Trophoblast cell (in vitro differentiated cells and primary cell): ENCODE measurements around the gene DDIAS.
"Not testable (repeated sequence)": the region's sequence is repeated elsewhere in the genome, so short reads cannot be mapped to it uniquely, and the experiment has no call there.

ENCODE experiments used
- DNase-seq, 2 donors: peaks; one replicate each; pipeline ENCODE4 v3.0.0-alpha.2; 2016
- H2AFZ ChIP-seq: 2 replicates; pipeline ENCODE4 v1.6.1; 2013; ENCODE audit warnings: low read length, moderate library complexity, mild to moderate bottlenecking; ENCODE audit not compliant: insufficient read depth, poor library complexity
- H2AK5ac ChIP-seq: 2 replicates; pipeline ENCODE4 v1.6.1; 2013; ENCODE audit warnings: mild to moderate bottlenecking, low read length
- H2BK120ac ChIP-seq: 2 replicates; pipeline ENCODE4 v1.6.1; 2013; ENCODE audit warnings: low read length, mild to moderate bottlenecking, moderate library complexity; ENCODE audit not compliant: insufficient read depth, poor library complexity
- H2BK12ac ChIP-seq: 2 replicates; pipeline ENCODE4 v1.6.1; 2013; ENCODE audit warnings: mild to moderate bottlenecking, low read length, moderate library complexity
- H2BK5ac ChIP-seq: 2 replicates; pipeline ENCODE4 v1.6.1; 2013; ENCODE audit warnings: low read length, low read depth, moderate library complexity, mild to moderate bottlenecking; ENCODE audit not compliant: poor library complexity
- H3K14ac ChIP-seq: 2 replicates; pipeline ENCODE4 v1.6.1; 2013; ENCODE audit warnings: mild to moderate bottlenecking, low read length
- H3K18ac ChIP-seq: 2 replicates; pipeline ENCODE4 v1.6.1; 2013; ENCODE audit warnings: mild to moderate bottlenecking, low read length
- H3K23ac ChIP-seq: 2 replicates; pipeline ENCODE4 v1.6.1; 2013; ENCODE audit warnings: low read length
- H3K27ac ChIP-seq: 2 replicates; pipeline ENCODE4 v1.5.1; 2013; ENCODE audit warnings: low read depth, mild to moderate bottlenecking, inconsistent platforms, low read length, moderate library complexity
- H3K27me3 ChIP-seq: 2 replicates; pipeline ENCODE4 v1.6.1; 2013; ENCODE audit warnings: inconsistent platforms, mild to moderate bottlenecking, low read length, moderate library complexity; ENCODE audit not compliant: insufficient read depth
- H3K36me3 ChIP-seq, 2 experiments: 1 replicate in 1 of 2; 2 replicates in 1 of 2; pipeline ENCODE4 v1.6.1; 2013; ENCODE audit warnings: low read length in 2 of 2, mild to moderate bottlenecking in 2 of 2, moderate library complexity in 1 of 2; ENCODE audit not compliant: insufficient read depth in 2 of 2, control insufficient read depth in 1 of 2
- H3K4ac ChIP-seq: 2 replicates; pipeline ENCODE4 v1.6.1; 2013; ENCODE audit warnings: low read depth, mild to moderate bottlenecking, low read length, moderate library complexity
- H3K4me1 ChIP-seq, 2 experiments: 1 replicate in 1 of 2; 2 replicates in 1 of 2; pipeline ENCODE4 v1.6.1; 2013; ENCODE audit warnings: low read length in 2 of 2, mild to moderate bottlenecking in 2 of 2, moderate library complexity in 1 of 2; ENCODE audit not compliant: insufficient read depth in 2 of 2, control insufficient read depth in 1 of 2
- H3K4me2 ChIP-seq: 2 replicates; pipeline ENCODE4 v1.6.1; 2013; ENCODE audit warnings: inconsistent platforms, mild to moderate bottlenecking, low read length, moderate library complexity
- H3K4me3 ChIP-seq: 2 replicates; pipeline ENCODE4 v1.5.1; 2013; ENCODE audit warnings: mild to moderate bottlenecking, low read depth, low read length, inconsistent platforms
- H3K79me1 ChIP-seq: one replicate; pipeline ENCODE4 v1.6.1; 2013; ENCODE audit warnings: low read length
- H3K79me2 ChIP-seq: 2 replicates; pipeline ENCODE4 v1.6.1; 2013; ENCODE audit warnings: low read length, mild to moderate bottlenecking; ENCODE audit not compliant: control insufficient read depth, insufficient read depth, poor library complexity
- H3K9ac ChIP-seq: 2 replicates; pipeline ENCODE4 v1.6.1; 2013; ENCODE audit warnings: mild to moderate bottlenecking, low read length
- H3K9me3 ChIP-seq: 2 replicates; pipeline ENCODE4 v1.6.1; 2013; ENCODE audit warnings: low read depth, mild to moderate bottlenecking, control low read depth, inconsistent platforms, low read length; ENCODE audit not compliant: insufficient read depth
- H4K12ac ChIP-seq: 2 replicates; pipeline ENCODE4 v1.6.1; 2013; ENCODE audit warnings: low read depth, mild to moderate bottlenecking, low read length, moderate library complexity
- H4K8ac ChIP-seq: 2 replicates; pipeline ENCODE4 v1.6.1; 2013; ENCODE audit warnings: low read depth, mild to moderate bottlenecking, low read length, moderate library complexity
- H4K91ac ChIP-seq: one replicate; pipeline ENCODE4 v1.6.1; 2013; ENCODE audit warnings: low read depth, mild to moderate bottlenecking, low read length, moderate library complexity
- WGBS: extraction: QIAGEN DNeasy Blood & Tissue Kit; methylation state at CpG from one replicate; pipeline ENCODE4 v1.1.7; 2013; ENCODE audit warnings: missing lambda C conversion rate; ENCODE audit not compliant: insufficient read length, insufficient coverage; ENCODE audit errors: extremely low coverage; 5-methylcytosine and 5-hydroxymethylcytosine counted together

Gene DDIAS

DNA sequence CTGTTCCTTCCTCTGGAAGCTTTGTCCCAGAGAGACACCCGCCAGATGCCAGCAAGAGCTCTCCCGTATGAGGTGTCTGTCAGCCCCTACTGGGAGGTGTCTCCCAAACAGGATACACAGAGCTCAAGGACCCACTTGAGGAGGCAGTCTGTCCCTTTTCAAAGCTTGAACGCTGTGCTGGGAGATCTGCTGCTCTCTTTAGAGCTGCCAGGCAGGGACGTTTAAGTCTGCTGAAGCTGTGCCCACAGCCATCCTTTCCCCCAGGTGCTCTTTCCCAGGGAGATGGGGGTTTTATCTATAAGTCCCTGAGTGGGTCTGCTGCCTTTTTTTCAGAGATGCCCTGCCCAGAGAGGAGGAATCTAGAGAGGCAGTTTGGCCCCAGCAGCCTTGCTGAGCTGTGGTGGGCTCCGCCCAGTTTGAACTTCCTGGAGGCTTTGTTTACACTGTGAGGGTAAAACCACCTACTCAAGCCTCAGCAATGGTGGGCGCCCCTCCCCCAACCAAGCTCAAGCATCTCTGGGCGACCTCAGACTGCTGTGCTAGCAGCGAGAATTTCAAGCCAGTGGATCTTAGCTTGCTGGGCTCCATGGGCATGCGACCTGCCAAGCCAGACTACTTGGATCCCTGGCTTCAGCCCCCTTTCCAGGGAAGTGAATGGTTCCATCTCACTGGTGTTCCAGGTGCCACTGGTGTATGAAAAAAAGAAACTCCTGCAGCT, 54.4 kb downstream of the DDIAS start:
- H3K4me1 ChIP-seq, H3K4ac ChIP-seq, H3K18ac ChIP-seq, H2BK5ac ChIP-seq, H3K36me3 ChIP-seq, H2BK120ac ChIP-seq, H3K27ac ChIP-seq, H3K4me3 ChIP-seq, H3K9me3 ChIP-seq, H3K9ac ChIP-seq, DNase-seq, H3K79me1 ChIP-seq, H4K91ac ChIP-seq, H3K27me3 ChIP-seq, H3K14ac ChIP-seq, H3K4me2 ChIP-seq, H3K23ac ChIP-seq, H2AFZ ChIP-seq, H3K79me2 ChIP-seq, H2BK12ac ChIP-seq: not testable (repeated sequence)
- H4K8ac ChIP-seq, result peak overlapping the region; percentile 66
- H2AK5ac ChIP-seq, result peak overlapping the region; percentile 48
- no CpG with 5 or more reads among the region's 9 CpGs for WGBS
- H4K12ac ChIP-seq, result peak overlapping the region; percentile 66

DNA sequence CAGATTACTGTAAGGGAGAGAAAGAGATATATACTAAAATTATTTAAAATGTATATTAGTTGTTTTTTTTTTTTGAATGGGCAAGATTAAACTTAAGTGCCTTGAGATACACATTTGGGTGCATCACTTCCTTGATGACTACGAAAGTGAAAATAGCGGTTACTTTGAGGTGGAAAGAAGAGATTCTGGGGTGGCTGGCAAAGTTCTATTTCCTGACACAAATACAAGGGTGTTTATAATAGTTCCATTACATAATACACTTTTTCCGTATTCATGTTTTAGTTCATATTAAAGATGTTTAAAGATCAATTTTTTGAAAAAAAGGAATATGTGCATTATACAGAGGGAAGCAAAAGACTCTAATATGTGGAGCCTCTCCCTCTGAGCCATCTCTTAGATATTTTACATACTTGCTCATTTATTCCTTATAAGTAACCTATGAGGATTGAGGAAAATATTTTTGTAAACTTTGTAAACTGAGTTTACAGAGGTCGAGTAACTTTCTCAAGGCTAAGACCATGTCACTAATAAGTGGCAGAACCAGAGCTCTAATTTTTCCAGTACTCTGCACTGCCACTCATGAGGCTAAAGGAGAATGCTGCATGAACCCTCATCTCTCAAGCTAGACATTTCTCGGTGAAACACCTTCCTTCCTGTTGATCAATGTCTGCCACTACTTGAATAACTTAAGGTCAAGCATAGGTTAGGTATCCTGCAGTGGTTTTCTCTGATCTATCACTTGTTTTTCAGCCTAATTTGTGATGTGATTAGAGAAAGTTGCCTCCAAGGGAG, 58.6 kb downstream of the DDIAS start:
- no peak overlapping the region for H2AK5ac ChIP-seq
- H2BK5ac ChIP-seq, result no peak overlapping the region
- H3K9ac ChIP-seq, result no peak overlapping the region
- no peak overlapping the region for H3K4me3 ChIP-seq
- H3K9me3 ChIP-seq, result peaks cover 3% of the 10 kb centered on the region
- H3K27me3 ChIP-seq, result no peaks in the 10 kb centered on the region
- no peak overlapping the region for H3K18ac ChIP-seq
- no peak overlapping the region for H4K91ac ChIP-seq
- no peaks in the 10 kb centered on the region for H3K36me3 ChIP-seq
- peaks cover 3% of the 10 kb centered on the region for H3K79me1 ChIP-seq
- no peak overlapping the region for H3K4me2 ChIP-seq
- H3K4ac ChIP-seq, result no peak overlapping the region
- H3K79me2 ChIP-seq, result no peaks in the 10 kb centered on the region
- H2BK120ac ChIP-seq, result no peak overlapping the region
- no peak overlapping the region for H3K14ac ChIP-seq
- WGBS, result no CpG with 5 or more reads among the region's 5 CpGs
- no peak overlapping the region for H3K23ac ChIP-seq
- DNase-seq, result no peak
- no peak overlapping the region for H4K8ac ChIP-seq
- no peak overlapping the region for H2AFZ ChIP-seq
- H3K4me1 ChIP-seq, result peaks cover 0 to 2% of the 10 kb centered on the region in 2 experiments
- no peak overlapping the region for H4K12ac ChIP-seq
- H3K27ac ChIP-seq, result no peak overlapping the region
- no peak overlapping the region for H2BK12ac ChIP-seq

DNA sequence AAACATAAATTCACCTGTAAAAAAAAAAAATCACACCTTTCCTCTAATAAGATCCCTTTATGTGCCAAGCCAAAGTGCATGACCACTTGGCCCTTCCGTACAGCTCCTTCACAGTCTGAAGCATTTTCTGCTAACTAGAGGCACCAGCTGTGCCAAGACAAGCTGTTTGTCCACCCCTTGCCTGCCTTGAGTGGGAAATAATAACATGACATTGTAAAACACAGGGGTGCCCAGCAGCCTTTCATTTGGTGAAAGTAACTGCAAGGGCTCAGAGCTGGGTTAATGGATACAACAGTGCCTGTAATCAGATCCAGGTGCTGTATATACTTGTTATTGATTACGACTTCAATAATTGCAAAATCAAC, 59.2 kb downstream of the DDIAS start:
- H3K14ac ChIP-seq, result no peak overlapping the region
- H3K4me3 ChIP-seq, result no peak overlapping the region
- peaks cover 2% of the 10 kb centered on the region for H3K79me1 ChIP-seq
- no peaks in the 10 kb centered on the region for H3K27me3 ChIP-seq
- H4K12ac ChIP-seq, result no peak overlapping the region
- no peak overlapping the region for H4K91ac ChIP-seq
- H2BK12ac ChIP-seq, result no peak overlapping the region
- H3K4me1 ChIP-seq, result peaks cover 0 to 2% of the 10 kb centered on the region in 2 experiments
- H2AFZ ChIP-seq, result no peak overlapping the region
- H3K79me2 ChIP-seq, result no peaks in the 10 kb centered on the region
- H3K4me2 ChIP-seq, result no peak overlapping the region
- H2AK5ac ChIP-seq, result no peak overlapping the region
- H2BK5ac ChIP-seq, result no peak overlapping the region
- DNase-seq, result no peak
- H3K4ac ChIP-seq, result no peak overlapping the region
- H3K9ac ChIP-seq, result no peak overlapping the region
- H3K23ac ChIP-seq, result no peak overlapping the region
- no peak overlapping the region for H4K8ac ChIP-seq
- no CpG with 5 or more reads among the region's 2 CpGs for WGBS
- no peak overlapping the region for H3K18ac ChIP-seq
- no peak overlapping the region for H2BK120ac ChIP-seq
- peaks cover under 1% of the 10 kb centered on the region for H3K9me3 ChIP-seq
- H3K36me3 ChIP-seq, result no peaks in the 10 kb centered on the region
- H3K27ac ChIP-seq, result no peak overlapping the region

DNA sequence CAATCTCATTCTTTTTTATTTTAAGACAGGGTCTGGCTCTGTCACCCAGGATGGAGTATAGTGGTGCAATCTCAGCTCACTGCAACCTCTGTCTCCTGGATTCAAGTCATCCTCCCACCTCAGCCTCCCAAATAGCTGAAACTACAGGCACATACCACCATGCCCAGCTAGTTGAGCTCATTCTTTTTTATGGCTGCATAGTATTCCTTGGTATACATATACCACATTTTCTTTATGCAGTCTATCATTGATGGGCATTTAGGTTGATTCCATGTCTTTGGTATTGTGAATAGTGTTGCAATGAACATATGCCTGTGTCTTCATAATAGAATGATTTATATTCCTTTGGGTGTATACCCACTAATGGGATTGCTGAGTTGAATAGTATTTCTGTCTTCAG, 60.5 kb downstream of the DDIAS start:
- H3K4me3 ChIP-seq, H3K4me2 ChIP-seq, H3K23ac ChIP-seq, H2BK5ac ChIP-seq, H2BK12ac ChIP-seq, H3K4me1 ChIP-seq, H3K27ac ChIP-seq, H2BK120ac ChIP-seq, H4K91ac ChIP-seq, H3K27me3 ChIP-seq, DNase-seq, H3K4ac ChIP-seq, H3K14ac ChIP-seq, H2AFZ ChIP-seq, H3K18ac ChIP-seq, H2AK5ac ChIP-seq, H3K9ac ChIP-seq, H3K79me2 ChIP-seq, H4K12ac ChIP-seq, H3K9me3 ChIP-seq, H4K8ac ChIP-seq, H3K36me3 ChIP-seq, H3K79me1 ChIP-seq: not testable (repeated sequence)
